ENCODE results near the gene IGHMBP2.

IGHMBP2 gene

DNA sequence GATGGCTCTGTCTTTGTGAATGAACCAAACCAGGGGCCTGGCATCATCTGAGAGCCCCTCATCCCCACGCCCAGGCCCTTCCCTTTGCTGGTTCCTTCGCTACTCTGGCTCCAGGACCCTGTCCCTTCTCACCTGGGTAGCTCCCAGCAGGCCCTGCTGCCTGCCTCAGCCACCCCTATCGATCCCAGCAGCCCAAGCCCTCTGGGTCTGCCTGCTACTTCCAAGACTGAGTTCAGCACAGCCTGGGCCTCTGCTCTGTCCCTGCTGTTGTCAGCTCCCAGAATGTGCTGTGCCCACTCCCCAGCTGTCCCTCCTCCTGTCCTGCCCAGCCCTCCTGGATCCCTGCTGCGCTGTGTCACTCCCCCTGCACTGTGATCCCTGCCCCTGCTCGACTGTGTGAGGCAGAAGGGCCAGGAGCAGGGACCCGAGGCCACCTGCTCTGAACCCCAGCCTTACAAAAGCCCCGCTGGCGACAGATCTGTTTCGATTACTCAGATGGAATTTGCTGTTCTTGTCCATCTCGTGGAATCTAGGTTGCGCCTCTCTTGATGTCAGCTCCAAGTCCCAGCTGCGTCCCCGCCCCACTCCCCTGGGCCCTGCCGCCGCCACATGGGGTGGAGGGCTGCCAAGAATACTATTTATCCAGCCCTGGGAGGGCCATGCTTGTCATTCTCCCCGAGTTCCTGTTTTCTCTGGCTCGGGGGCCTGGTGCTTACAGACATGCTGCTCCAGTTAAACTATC is 13.0 kb upstream of the IGHMBP2 start:
- no peak for DNase-seq (ENCODE audit: low spot score)

DNA sequence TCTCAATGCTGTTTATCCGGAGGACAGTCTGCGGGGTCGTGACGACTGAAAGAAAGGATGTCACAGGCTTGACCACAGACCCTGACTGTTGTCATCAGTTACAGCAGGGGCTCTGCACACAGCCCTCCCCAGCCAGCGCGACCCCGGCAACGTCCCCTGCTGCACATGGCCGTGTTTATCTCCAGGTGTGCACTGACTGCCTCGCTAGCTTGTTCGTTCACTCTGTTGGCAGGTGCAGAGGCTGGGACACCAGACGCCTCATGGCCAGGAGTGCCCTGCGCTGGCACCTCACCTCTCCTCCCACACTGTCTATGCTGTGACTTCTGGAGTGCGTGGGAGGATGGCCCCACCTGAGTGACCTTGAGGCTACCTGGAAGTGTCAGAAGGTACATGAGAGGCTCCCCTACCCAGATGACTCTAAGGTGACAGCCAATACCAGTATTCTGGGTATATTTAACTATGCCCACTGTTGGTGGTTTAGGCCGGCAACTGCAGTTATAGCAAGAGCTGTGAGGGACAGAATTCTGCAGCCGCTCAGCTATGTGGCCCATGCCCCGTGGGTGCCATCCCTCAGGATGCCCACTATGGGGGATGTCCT is 12.2 kb upstream of the IGHMBP2 start:
- no peak for DNase-seq (ENCODE audit: low spot score)

- no peak for DNase-seq (ENCODE audit: low spot score)
Measured at GRCh38 chr11:68892576-68892975, 11.1 kb upstream of the IGHMBP2 start.

- DNase-seq (ENCODE audit: low spot score): no peak
Measured at GRCh38 chr11:68893282-68893681, 10.4 kb upstream of the IGHMBP2 start.

- DNase-seq (ENCODE audit: low spot score): no peak
Measured at GRCh38 chr11:68896171-68896959, 7.3 kb upstream of the IGHMBP2 start.

GRCh38 chr11:68897441-68897840 is 6.2 kb upstream of the IGHMBP2 start:
- no peak for DNase-seq (ENCODE audit: low spot score)

GRCh38 chr11:68900835-68901381 is 2.8 kb upstream of the IGHMBP2 start:
- no peak for DNase-seq (ENCODE audit: low spot score)

DNA sequence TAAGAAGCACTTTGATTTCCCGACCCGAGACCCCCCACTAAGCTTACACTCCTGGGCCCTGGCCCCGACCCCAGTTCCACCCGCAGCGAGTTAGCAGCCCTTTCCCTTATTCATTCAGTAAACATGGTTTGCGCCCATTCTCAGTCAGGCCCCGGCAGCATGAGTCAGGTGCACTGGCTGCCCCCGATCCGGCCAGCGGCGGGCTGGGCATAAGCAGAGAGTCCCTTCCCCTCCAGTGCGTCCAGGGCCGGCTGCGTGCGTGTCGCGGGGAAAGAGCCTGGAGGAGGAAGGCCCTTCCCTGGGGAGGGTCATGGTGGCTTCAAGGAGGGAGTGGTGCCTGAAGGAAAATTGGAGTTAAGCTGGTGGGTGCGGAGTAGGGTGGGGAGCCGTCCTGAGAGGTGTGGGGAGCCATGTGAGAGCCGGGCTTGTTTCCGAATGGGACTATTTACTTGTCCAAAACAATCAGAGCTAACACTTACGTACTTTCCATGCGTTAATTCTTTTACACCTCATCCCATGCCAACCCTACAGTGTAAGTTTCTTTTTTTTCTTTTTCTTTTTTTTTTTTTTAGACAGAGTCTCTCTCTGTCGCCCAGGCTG is 657 bp downstream of the IGHMBP2 start:
- peak; percentile 2 for DNase-seq (ENCODE audit: low spot score)

DNA sequence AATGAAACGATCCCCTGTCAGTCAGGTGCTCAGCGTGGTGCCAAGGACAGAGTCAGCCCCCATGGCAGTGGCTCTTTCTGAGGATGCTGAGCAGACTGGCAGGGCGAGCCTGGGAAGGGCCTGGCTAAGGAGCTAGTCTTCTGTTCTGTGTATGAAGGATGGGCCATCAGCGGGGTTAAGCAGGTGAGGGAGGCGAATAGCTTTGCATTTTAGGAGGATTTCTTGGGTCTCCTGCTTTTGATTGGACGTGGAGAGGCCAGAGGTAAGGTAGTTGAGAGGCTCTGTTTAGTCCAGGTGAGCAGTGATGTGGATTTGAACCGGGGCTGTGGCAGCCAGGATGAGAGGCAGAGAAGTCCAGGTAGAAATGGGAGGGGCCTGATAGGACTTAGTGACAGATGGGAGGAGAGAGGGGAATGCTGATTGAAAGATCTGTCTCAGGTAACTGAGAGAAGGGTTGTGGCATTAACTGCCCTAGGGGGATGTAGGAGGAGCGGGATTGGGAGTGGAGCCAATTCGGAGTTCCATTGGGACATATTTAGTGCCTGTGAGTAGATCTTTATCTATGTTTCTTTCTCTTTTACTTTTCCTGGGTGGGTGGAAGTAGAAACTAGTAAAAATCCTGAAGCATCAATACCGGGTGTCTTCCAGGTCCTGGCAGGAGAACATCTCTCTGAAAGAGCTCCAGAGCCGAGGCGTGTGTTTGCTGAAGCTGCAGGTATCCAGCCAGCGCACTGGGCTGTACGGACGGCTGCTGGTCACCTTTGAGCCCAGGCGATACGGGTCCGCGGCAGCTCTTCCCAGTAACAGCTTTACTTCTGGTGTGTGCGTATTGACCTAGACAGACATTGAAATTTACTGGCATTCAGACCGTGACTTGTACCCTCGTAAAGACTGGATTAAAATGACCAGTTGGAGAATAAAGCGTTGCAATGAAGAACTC is 2.0 kb downstream of the IGHMBP2 start:
- DNase-seq (ENCODE audit: low spot score): no peak

DNA sequence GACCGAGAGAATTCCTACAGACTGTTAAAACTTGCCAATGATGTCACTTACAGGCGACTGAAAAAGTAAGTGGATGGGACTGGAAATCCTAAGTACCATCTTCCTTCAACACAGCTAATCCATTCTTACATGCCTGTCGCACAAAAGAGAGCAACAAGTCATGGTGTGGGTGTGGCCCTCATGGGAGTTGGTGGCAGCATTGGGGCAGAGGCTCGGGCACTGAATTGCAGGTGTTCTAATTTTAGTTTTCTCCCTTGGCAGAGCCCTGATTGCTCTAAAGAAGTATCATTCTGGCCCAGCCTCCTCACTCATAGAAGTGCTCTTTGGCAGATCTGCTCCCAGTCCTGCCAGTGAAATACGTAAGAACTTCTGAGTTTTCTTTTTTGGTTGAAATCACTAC is 4.6 kb downstream of the IGHMBP2 start:
- no peak for DNase-seq (ENCODE audit: low spot score)

DNA sequence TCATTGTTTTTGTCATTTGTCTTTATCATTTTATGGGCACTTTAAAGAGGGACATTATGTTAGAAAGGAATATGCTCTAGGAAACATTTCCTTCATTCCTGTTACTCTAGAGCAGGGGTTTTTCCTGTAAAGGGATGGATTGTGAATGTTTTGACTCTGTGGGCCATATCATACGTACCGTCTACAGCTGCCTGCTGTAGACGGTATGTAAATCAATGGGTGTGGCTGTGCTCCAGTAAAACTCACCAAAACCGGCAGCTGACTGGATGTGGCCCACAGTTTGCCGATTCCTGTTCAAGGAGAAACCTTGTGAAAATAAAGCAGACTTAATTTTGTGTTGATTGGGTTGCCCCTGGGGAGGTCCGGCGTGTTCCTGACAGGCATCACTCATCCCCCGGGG is 7.3 kb downstream of the IGHMBP2 start:
- DNase-seq (ENCODE audit: low spot score): no peak

DNA sequence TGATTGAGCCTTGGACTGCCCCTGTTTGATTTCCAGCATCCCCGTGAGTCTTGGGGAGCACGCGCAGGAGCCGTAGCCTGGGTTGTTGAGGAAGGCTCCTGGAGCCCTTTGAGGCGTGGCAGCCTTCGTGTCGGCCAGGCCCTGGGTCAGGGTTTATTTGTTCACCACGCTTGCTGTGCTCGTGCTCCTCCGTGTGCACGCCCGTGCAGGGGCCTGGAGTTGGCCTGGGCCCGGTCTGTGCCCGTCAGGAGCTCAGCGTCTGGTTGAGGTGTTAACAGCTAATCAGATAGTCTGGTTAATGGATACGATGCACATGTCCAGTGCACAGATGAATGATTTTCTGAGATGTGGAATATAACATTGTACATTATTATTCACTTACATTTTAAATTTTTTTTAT is 8.0 kb downstream of the IGHMBP2 start:
- DNase-seq (ENCODE audit: low spot score): no peak

DNA sequence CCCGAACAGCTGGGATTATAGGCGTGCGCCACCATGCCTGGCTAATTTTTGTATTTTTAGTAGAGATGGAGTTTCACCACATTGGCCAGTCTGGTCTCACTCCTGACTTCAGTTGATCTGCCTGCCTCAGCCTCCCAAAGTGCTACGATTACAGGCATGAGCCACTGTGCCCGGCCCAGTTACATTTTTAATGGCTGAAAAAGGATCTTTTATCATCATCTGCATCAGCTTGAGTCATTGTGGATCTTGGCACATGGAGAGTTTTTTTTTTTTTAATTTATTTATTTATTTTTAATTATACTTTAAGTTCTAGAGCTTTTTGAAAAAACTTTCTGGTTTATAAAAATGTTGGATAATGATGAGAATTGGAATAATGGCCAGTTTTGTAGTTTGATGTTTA is 8.6 kb downstream of the IGHMBP2 start:
- DNase-seq (ENCODE audit: low spot score): no peak

DNA sequence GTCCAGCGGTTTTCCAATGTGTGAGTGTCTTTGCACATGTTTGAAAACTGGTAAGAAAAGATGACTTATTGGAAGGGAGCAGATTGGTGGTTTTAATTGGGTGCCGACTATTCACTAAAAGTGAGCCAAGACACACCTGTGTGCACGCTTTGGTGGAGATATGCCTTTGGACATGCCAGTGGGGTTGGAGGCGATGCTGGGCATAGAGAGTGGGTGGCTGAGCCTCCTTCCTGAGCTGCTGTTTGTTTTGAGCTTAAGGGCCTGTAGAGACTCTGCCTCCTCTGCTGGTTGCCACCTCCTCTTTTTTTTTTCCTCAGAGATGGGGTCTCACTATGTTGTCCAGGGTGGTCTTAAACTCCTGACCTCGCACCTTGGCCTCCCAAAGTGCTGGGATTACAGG is 9.5 kb downstream of the IGHMBP2 start:
- DNase-seq (ENCODE audit: low spot score): no peak

DNA sequence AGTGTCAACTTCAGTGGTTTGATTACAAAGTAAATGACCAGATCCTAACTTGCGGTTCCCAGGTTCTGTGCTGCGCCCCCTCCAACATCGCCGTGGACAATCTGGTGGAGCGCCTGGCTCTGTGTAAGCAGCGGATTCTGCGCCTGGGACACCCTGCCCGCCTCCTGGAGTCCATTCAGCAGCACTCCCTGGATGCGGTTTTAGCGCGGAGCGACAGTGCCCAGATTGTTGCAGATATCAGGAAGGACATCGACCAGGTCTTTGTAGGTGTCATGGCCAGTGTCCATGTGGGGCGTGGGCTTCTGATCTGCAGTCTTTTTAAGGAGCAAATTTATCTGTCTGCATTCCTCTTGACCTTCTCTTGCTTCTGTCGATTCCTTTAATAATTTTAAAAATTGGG is 11.1 kb downstream of the IGHMBP2 start:
- no peak for DNase-seq (ENCODE audit: low spot score)

- DNase-seq (ENCODE audit: low spot score): no peak
Measured at GRCh38 chr11:68916439-68916838, 12.7 kb downstream of the IGHMBP2 start.

DNA sequence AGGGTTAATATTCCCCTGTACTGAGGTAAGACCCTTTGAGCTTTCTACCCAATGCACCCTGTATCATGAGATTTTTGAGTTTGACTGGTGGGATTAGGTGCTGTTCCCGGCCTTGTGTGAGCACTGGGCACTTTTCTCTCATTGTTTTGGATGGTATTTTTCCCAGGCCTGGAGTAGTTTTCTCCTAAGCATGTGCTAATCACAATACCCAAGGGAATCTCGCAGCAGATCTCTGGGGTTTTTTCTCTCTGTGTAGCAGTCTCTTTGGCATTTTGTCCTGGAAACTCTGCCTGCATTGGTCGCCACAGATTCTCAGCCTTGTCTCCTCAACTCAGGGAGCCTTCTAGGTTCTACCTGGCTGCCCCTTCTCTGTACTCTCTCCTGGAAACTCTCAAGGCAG is 19.9 kb downstream of the IGHMBP2 start:
- DNase-seq (ENCODE audit: low spot score): no peak

DNA sequence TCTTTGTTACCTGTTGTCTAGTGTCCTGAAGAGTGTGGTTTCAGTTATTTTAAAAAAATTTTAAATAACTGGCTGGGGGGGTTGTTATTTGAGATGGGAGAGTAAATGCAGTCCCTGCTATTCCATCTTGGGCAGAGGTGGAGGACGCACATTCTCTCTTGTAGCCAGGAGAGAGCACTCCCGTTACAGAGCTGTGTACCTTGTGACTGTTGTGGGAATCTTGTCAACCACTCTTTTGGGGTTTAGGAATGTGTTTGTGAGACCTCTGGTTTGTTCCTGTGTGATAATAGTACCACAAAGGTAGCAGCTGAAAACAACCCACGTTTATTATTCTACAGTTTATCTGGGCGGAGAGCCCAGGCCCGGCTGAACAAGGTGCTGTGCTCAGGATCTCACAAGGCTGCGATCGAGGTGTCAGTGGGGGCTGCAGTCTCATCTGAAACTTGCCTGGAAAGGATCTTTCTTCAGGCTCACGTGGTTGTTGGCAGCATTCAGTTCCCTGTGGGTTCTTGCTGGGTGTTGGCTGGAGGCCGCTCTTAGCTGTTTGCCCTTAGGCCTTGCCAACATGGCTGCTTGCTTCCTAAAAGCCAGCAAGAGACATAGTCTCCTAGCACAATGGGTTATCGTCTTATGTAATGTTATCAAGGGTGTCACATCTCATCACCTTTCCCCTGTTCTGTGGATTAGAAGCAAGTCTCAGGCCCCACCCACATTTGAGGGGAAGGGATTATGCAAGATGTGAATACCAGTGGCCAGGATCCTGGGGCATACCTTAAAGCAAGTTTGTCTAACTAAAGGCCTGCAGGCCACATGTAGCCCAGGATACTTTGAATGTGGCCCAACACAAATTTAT is 20.6 kb downstream of the IGHMBP2 start:
- DNase-seq (ENCODE audit: low spot score): no peak

DNA sequence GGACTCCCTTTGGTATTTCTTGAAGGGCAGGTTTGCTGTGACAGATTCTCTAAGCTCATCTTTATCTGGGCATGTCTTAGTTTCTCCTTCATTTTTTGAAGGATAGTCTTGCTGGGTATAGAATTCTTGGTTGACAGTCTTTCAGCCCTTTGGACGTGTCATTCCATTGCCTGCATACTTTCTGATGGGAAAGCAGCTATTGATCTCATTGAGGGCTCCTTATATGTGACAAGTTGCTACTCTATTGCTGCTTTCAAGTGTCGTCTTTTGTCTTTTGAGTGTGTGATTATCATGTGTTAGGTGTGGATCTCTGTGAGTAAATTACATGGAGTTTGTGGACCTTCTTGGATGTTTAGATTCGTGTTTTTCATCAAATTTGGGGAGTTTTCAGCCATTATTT is 21.9 kb downstream of the IGHMBP2 start:
- DNase-seq (ENCODE audit: low spot score): no peak

All from activated CD4-positive, alpha-beta T cell treated with anti-CD3 and anti-CD28 coated beads, Interleukin-2, Interleukin-4, amounts not matched to agents 100 ng/mL and 50 ng/mL, durations not matched to agents 16 hours and 8 hours (primary cell).